Large intestine (tissue), 3 donors: ENCODE data around the gene NOB1. TPM values are rescaled to one million over a fixed set of nuclear protein-coding genes. Genes with fewer than 3 reads are reported as not detected.
"Not testable (repeated sequence)": the region's sequence is repeated elsewhere in the genome, so short reads cannot be mapped to it uniquely, and the experiment has no call there.

Source experiments
- DNase-seq, 2 donors: peaks; one replicate each; pipeline versions ENCODE4 v3.0.0 to v3.0.0-alpha.2; 2013
- H3K27ac ChIP-seq: one replicate; pipeline ENCODE4 v1.5.1; 2013; ENCODE audit warnings: low read length
- H3K27me3 ChIP-seq: 2 replicates; pipeline ENCODE4 v1.6.1; 2013; ENCODE audit warnings: low read length; ENCODE audit not compliant: control insufficient read depth, insufficient read depth
- H3K36me3 ChIP-seq: 2 replicates; pipeline ENCODE4 v1.6.1; 2013; ENCODE audit warnings: low read length; ENCODE audit not compliant: control insufficient read depth, insufficient read depth
- H3K4me1 ChIP-seq: one replicate; pipeline ENCODE4 v1.6.1; 2013; ENCODE audit warnings: low read length; ENCODE audit not compliant: control insufficient read depth, insufficient read depth
- H3K4me3 ChIP-seq: one replicate; pipeline ENCODE4 v1.5.1; 2013; ENCODE audit warnings: low read length
- H3K9me3 ChIP-seq: one replicate; pipeline ENCODE4 v1.6.1; 2013; ENCODE audit warnings: mild to moderate bottlenecking, low read depth, low read length, moderate library complexity; ENCODE audit not compliant: control insufficient read depth
- WGBS: methylation state at CpG from one replicate; pipeline ENCODE4 v1.1.5; 2013; ENCODE audit warnings: low lambda C conversion rate; ENCODE audit not compliant: insufficient coverage; 5-methylcytosine and 5-hydroxymethylcytosine counted together
- polyA plus RNA-seq: library from polyadenylated mRNA; unstranded; fragments of 120-200 nt; gene quantifications from one replicate; pipeline ENCODE4 v1.2.1, GENCODE V29; 2013

NOB1 gene
- polyA plus RNA-seq, 1 donor: 55.1 TPM

GRCh38 chr16:69762814-69763598 is 8.3 kb upstream of the NOB1 start:
- peaks cover 12% of the 10 kb centered on the region for H3K4me1 ChIP-seq
- H3K9me3 ChIP-seq: no peaks in the 10 kb centered on the region
- 3% methylated on average over 4 of the region's 14 CpGs for WGBS
- peak overlapping the region; percentile 89 for H3K4me3 ChIP-seq
- peak overlapping the region; percentile 83 for H3K27ac ChIP-seq
- H3K27me3 ChIP-seq: no peaks in the 10 kb centered on the region
- no peaks in the 10 kb centered on the region for H3K36me3 ChIP-seq
- peak; percentile 58 to 81 for DNase-seq

GRCh38 chr16:69761983-69762813 is 7.5 kb upstream of the NOB1 start, which contains the start of gene WWP2:
WWP2 (plus strand) TSS chr16:69762332; CDS start chr16:69787011, 24,679 bp downstream.
- Histone ChIP-seq H3K4me3 (peak within 1 kb of the TSS; percentile 89), H3K36me3 (no peaks in the 10 kb centered on the region), H3K27me3 (no peaks in the 10 kb centered on the region), H3K4me1 (peaks cover 9% of the 10 kb centered on the region), H3K27ac (peak within 1 kb of the TSS; percentile 91), H3K9me3 (no peaks in the 10 kb centered on the region)
- DNase-seq: peak; percentile 81 to 86
- no CpG with 5 or more reads among the region's 68 CpGs for WGBS

GRCh38 chr16:69757375-69757774 is 2.6 kb upstream of the NOB1 start:
- not testable (repeated sequence) for H3K27me3 ChIP-seq, H3K9me3 ChIP-seq, DNase-seq, H3K4me3 ChIP-seq, H3K27ac ChIP-seq, H3K4me1 ChIP-seq, H3K36me3 ChIP-seq
- WGBS: no CpG with 5 or more reads among the region's 13 CpGs

GRCh38 chr16:69756705-69757104 is 2.0 kb upstream of the NOB1 start:
- WGBS: no CpG with 5 or more reads among the region's 10 CpGs
- Histone ChIP-seq H3K4me1 (peaks cover 3% of the 10 kb centered on the region), H3K27me3 (no peaks in the 10 kb centered on the region), H3K9me3 (no peaks in the 10 kb centered on the region), H3K27ac (no peak overlapping the region), H3K36me3 (no peaks in the 10 kb centered on the region), H3K4me3 (no peak overlapping the region)
- DNase-seq: no peak

- peak overlapping the region; percentile 14 for H3K27ac ChIP-seq
- no CpG with 5 or more reads among the region's 4 CpGs for WGBS
- H3K9me3 ChIP-seq: no peaks in the 10 kb centered on the region
- DNase-seq: no peak
- H3K4me3 ChIP-seq: peak overlapping the region; percentile 73
- no peaks in the 10 kb centered on the region for H3K27me3 ChIP-seq
- H3K4me1 ChIP-seq: no peaks in the 10 kb centered on the region
- peaks cover 16% of the 10 kb centered on the region for H3K36me3 ChIP-seq
These were observed 620 bp downstream of the NOB1 start for GRCh38 chr16:69754143-69754468.

GRCh38 chr16:69748694-69749345 is 5.9 kb downstream of the NOB1 start:
- Histone ChIP-seq H3K9me3 (no peaks in the 10 kb centered on the region), H3K27me3 (no peaks in the 10 kb centered on the region), H3K4me3 (no peak overlapping the region), H3K36me3 (peaks cover 62% of the 10 kb centered on the region), H3K27ac (no peak overlapping the region), H3K4me1 (no peaks in the 10 kb centered on the region)
- no peak for DNase-seq
- WGBS: 100% methylated on average over 7 of the region's 20 CpGs

- WGBS: 86% methylated on average over 2 of the region's 8 CpGs
- peaks cover 77% of the 10 kb centered on the region for H3K36me3 ChIP-seq
These were observed 7.6 kb downstream of the NOB1 start for GRCh38 chr16:69747115-69747514.

GRCh38 chr16:69745959-69746358 is 8.8 kb downstream of the NOB1 start:
- Histone ChIP-seq H3K4me3 (no peak overlapping the region), H3K27me3 (no peaks in the 10 kb centered on the region), H3K27ac (no peak overlapping the region), H3K36me3 (peaks cover 85% of the 10 kb centered on the region), H3K4me1 (peaks cover 9% of the 10 kb centered on the region), H3K9me3 (no peaks in the 10 kb centered on the region)
- no peak for DNase-seq
- WGBS: 100% methylated on average over 2 of the region's 10 CpGs

More at GRCh38 chr16:69747115-69747514, 7.6 kb downstream of the NOB1 start:
- no peaks in the 10 kb centered on the region for H3K4me1 ChIP-seq
- H3K27ac ChIP-seq: no peak overlapping the region
- no peaks in the 10 kb centered on the region for H3K9me3 ChIP-seq
- no peak overlapping the region for H3K4me3 ChIP-seq
- no peaks in the 10 kb centered on the region for H3K27me3 ChIP-seq
- DNase-seq: no peak

- Histone ChIP-seq H3K36me3 (peaks cover 82% of the 10 kb centered on the region), H3K4me3 (no peak overlapping the region), H3K27ac (no peak overlapping the region), H3K9me3 (no peaks in the 10 kb centered on the region), H3K27me3 (no peaks in the 10 kb centered on the region), H3K4me1 (peaks cover 9% of the 10 kb centered on the region)
- DNase-seq: no peak
- no CpG with 5 or more reads among the region's 11 CpGs for WGBS
These were observed 9.5 kb downstream of the NOB1 start for GRCh38 chr16:69745232-69745612.
